Breast epithelium (tissue), 3 donors: ENCODE measurements around the gene E4F1.

Source experiments
- POLR2AphosphoS5 ChIP-seq, 3 donors: sonication (generic); formaldehyde crosslinking; IDR thresholded peaks; one replicate each; pipeline ENCODE4 v1.6.1; 2017; ENCODE audit warnings: antibody characterized with exemption in 3 of 3
- TF ChIP-seq, protein P1 (sequence below), 3 donors: fragments of 450-650 bp; IDR thresholded peaks; one replicate each; pipeline ENCODE4 v1.5.1; 2016 to 2017; ENCODE audit warnings: antibody characterized with exemption in 3 of 3, mild to moderate bottlenecking in 3 of 3, moderate library complexity in 3 of 3

DNA sequence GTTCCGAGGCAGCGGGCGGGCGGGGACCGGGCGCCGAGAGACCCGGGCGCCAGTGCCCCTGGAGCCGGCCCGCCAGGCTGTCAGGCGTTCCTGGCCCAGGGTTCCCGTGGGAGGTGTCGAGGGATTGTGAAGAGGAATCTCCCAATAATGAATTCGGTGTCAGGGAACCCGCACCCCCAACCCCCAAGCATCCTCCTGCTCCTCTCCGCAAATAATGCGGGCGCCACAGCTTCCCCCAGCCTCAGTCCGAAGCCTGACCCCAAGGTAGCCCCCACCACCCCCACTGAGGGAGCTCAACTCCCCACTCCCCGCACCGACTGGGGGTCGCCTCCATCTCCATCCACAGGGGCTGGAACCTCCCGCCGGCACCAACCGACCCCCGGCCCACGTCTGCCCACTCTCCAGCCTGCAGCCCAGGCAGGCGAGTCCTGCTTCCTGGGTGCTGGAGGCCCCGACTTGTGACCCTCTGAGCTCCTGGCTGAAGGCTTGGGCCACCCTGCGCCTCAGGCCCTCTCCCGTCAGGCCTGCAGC, 26.3 kb upstream of the E4F1 start:
- TF ChIP-seq, protein P1, sequence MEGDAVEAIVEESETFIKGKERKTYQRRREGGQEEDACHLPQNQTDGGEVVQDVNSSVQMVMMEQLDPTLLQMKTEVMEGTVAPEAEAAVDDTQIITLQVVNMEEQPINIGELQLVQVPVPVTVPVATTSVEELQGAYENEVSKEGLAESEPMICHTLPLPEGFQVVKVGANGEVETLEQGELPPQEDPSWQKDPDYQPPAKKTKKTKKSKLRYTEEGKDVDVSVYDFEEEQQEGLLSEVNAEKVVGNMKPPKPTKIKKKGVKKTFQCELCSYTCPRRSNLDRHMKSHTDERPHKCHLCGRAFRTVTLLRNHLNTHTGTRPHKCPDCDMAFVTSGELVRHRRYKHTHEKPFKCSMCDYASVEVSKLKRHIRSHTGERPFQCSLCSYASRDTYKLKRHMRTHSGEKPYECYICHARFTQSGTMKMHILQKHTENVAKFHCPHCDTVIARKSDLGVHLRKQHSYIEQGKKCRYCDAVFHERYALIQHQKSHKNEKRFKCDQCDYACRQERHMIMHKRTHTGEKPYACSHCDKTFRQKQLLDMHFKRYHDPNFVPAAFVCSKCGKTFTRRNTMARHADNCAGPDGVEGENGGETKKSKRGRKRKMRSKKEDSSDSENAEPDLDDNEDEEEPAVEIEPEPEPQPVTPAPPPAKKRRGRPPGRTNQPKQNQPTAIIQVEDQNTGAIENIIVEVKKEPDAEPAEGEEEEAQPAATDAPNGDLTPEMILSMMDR (IDR thresholded peaks at IDR 0.05) = no peak
- TF ChIP-seq POLR2AphosphoS5 (IDR thresholded peaks at IDR 0.05) = no peak
